OCI-LY1 (cell line): ENCODE measurements around the gene CCDC194.

ENCODE experiments used
- H2AFZ ChIP-seq: fragments of 200-600 bp; sonication (generic), shearing (Covaris generic); 2 replicates; pipeline ENCODE4 v1.6.0; 2014; ENCODE audit warnings: antibody characterized with exemption, mild to moderate bottlenecking, low read length
- H3F3A ChIP-seq: fragments of 200-600 bp; sonication (generic), shearing (Covaris generic); 2 replicates; pipeline ENCODE4 v1.6.0; 2014; ENCODE audit warnings: mild to moderate bottlenecking, antibody characterized with exemption, low read length, moderate library complexity; ENCODE audit not compliant: insufficient read depth
- H3K27ac ChIP-seq: fragments of 200-600 bp; sonication (generic); 2 replicates; pipeline ENCODE4 v1.5.1; 2014; ENCODE audit warnings: low read length, mixed run types, mild to moderate bottlenecking, low read depth; ENCODE audit not compliant: poor library complexity, severe bottlenecking
- H3K27me3 ChIP-seq: fragments of 200-600 bp; sonication (generic); 2 replicates; pipeline ENCODE4 v1.6.0; 2014; ENCODE audit warnings: antibody characterized with exemption, mild to moderate bottlenecking, low read length, moderate library complexity; ENCODE audit not compliant: insufficient read depth
- H3K36me3 ChIP-seq: fragments of 200-600 bp; sonication (generic); 2 replicates; pipeline ENCODE4 v1.6.1; 2014; ENCODE audit warnings: mild to moderate bottlenecking, antibody characterized with exemption, low read length, moderate library complexity, mixed read lengths; ENCODE audit not compliant: insufficient read depth
- H3K4me1 ChIP-seq: fragments of 200-600 bp; sonication (generic); 2 replicates; pipeline ENCODE4 v1.5.1; 2014; ENCODE audit warnings: mild to moderate bottlenecking, low read length, moderate library complexity; ENCODE audit not compliant: insufficient read depth, severe bottlenecking
- H3K4me2 ChIP-seq: fragments of 200-600 bp; sonication (generic), shearing (Covaris generic); 2 replicates; pipeline ENCODE4 v1.6.1; 2014; ENCODE audit warnings: low read length
- H3K4me3 ChIP-seq: fragments of 200-600 bp; sonication (generic); 2 replicates; pipeline ENCODE4 v1.5.1; 2014; ENCODE audit warnings: low read length, low read depth, mild to moderate bottlenecking, mixed read lengths; ENCODE audit not compliant: poor library complexity, severe bottlenecking
- H3K79me2 ChIP-seq: fragments of 200-600 bp; shearing (Covaris generic); 2 replicates; pipeline ENCODE4 v1.6.1; 2016; ENCODE audit warnings: mixed run types, low read length, mixed read lengths; ENCODE audit not compliant: insufficient read depth
- H3K9ac ChIP-seq: fragments of 200-600 bp; sonication (generic), shearing (Covaris generic); 2 replicates; pipeline ENCODE4 v1.6.1; 2014; ENCODE audit warnings: mild to moderate bottlenecking, low read length, mixed read lengths
- H3K9me2 ChIP-seq: fragments of 200-600 bp; sonication (generic), shearing (Covaris generic); 2 replicates; pipeline ENCODE4 v1.6.1; 2014; ENCODE audit warnings: low read depth, mild to moderate bottlenecking, low read length, mixed read lengths
- H3K9me3 ChIP-seq: fragments of 200-600 bp; shearing (Covaris generic); 2 replicates; pipeline ENCODE4 v1.6.1; 2014; ENCODE audit warnings: low read length, mixed read lengths
- H4K20me1 ChIP-seq: fragments of 200-600 bp; sonication (generic), shearing (Covaris generic); 2 replicates; pipeline ENCODE4 v1.6.0; 2016; ENCODE audit warnings: mild to moderate bottlenecking, low read length; ENCODE audit not compliant: insufficient read depth
- CTCF ChIP-seq: fragments of 200-600 bp; sonication (generic), shearing (Covaris generic); IDR thresholded peaks from 2 replicates; pipeline ENCODE4 v1.5.1; 2017; ENCODE audit warnings: mild to moderate bottlenecking, antibody characterized with exemption, low read length, moderate library complexity, mixed read lengths
- EZH2 ChIP-seq: fragments of 200-600 bp; sonication (generic), shearing (Covaris generic); IDR thresholded peaks from 2 replicates; pipeline ENCODE4 v1.8.0; 2017; ENCODE audit warnings: borderline replicate concordance, mixed run types, mild to moderate bottlenecking, antibody characterized with exemption, low read length, moderate library complexity, mixed read lengths

CCDC194 gene

GRCh38 chr19:17351815-17352435, 42.1 kb downstream of the CCDC194 start:
- H3K9me3 ChIP-seq, result no peaks in the 10 kb centered on the region
- TF ChIP-seq EZH2, result no peak
- no peak for TF ChIP-seq CTCF
- no peak overlapping the region for H3K4me3 ChIP-seq
- no peak overlapping the region for H2AFZ ChIP-seq
- H3F3A ChIP-seq, result no peaks in the 10 kb centered on the region
- H3K4me2 ChIP-seq, result no peak overlapping the region
- H4K20me1 ChIP-seq, result no peaks in the 10 kb centered on the region
- H3K9ac ChIP-seq, result no peak overlapping the region
- no peaks in the 10 kb centered on the region for H3K79me2 ChIP-seq
- no peaks in the 10 kb centered on the region for H3K9me2 ChIP-seq
- H3K36me3 ChIP-seq, result no peaks in the 10 kb centered on the region
- no peaks in the 10 kb centered on the region for H3K4me1 ChIP-seq
- H3K27me3 ChIP-seq, result peaks cover 7% of the 10 kb centered on the region; the same call in 1 of the 2 replicates
- no peak overlapping the region for H3K27ac ChIP-seq

- no peak overlapping the region for H3K4me2 ChIP-seq
These were observed 45.3 kb downstream of the CCDC194 start for GRCh38 chr19:17348700-17349099.

GRCh38 chr19:17347877-17348276, 46.1 kb downstream of the CCDC194 start:
- H3K27ac ChIP-seq, result no peak overlapping the region
- H3K79me2 ChIP-seq, result no peaks in the 10 kb centered on the region
- H2AFZ ChIP-seq, result no peak overlapping the region
- H3K36me3 ChIP-seq, result peaks cover 7% of the 10 kb centered on the region
- no peaks in the 10 kb centered on the region for H3K9me2 ChIP-seq
- H3K4me2 ChIP-seq, result no peak overlapping the region
- no peaks in the 10 kb centered on the region for H4K20me1 ChIP-seq
- TF ChIP-seq CTCF, result no peak
- TF ChIP-seq EZH2, result no peak
- H3K9me3 ChIP-seq, result no peaks in the 10 kb centered on the region
- peaks cover 7% of the 10 kb centered on the region; the same call in 1 of the 2 replicates for H3K27me3 ChIP-seq
- no peak overlapping the region for H3K4me3 ChIP-seq
- peaks cover 4% of the 10 kb centered on the region for H3K4me1 ChIP-seq
- H3K9ac ChIP-seq, result no peak overlapping the region
- H3F3A ChIP-seq, result no peaks in the 10 kb centered on the region; the same call in 1 of the 2 replicates

More at GRCh38 chr19:17348700-17349099, 45.3 kb downstream of the CCDC194 start:
- peaks cover 7% of the 10 kb centered on the region for H3K36me3 ChIP-seq
- H3K79me2 ChIP-seq, result no peaks in the 10 kb centered on the region
- H3K27ac ChIP-seq, result no peak overlapping the region
- no peaks in the 10 kb centered on the region for H3K9me3 ChIP-seq
- no peak for TF ChIP-seq EZH2
- TF ChIP-seq CTCF, result no peak
- no peak overlapping the region for H3K4me3 ChIP-seq
- H2AFZ ChIP-seq, result no peak overlapping the region
- no peak overlapping the region for H3K9ac ChIP-seq
- H3K4me1 ChIP-seq, result peaks cover 4% of the 10 kb centered on the region
- peaks cover 7% of the 10 kb centered on the region; the same call in 1 of the 2 replicates for H3K27me3 ChIP-seq
- H4K20me1 ChIP-seq, result no peaks in the 10 kb centered on the region
- no peaks in the 10 kb centered on the region; the same call in 1 of the 2 replicates for H3F3A ChIP-seq
- H3K9me2 ChIP-seq, result no peaks in the 10 kb centered on the region
